NB4 (cell line): ENCODE measurements around the gene MYOM1.

Experiments
- DNase-seq: peaks from one replicate; pipeline ENCODE4 v3.0.0; 2010; ENCODE audit warnings: low read depth
- H3K4me3 ChIP-seq: one replicate; pipeline ENCODE4 v1.5.1; 2011; ENCODE audit warnings: mild to moderate bottlenecking, low read depth, low read length, moderate library complexity
- CTCF ChIP-seq: IDR thresholded peaks from one replicate; pipeline ENCODE4 v1.5.1; 2012; ENCODE audit warnings: low read depth, low read length
- MAX ChIP-seq: IDR thresholded peaks from 2 replicates; pipeline ENCODE4 v1.6.1; 2011; ENCODE audit warnings: low read depth, low read length
- MYC ChIP-seq: IDR thresholded peaks from 2 replicates; pipeline ENCODE4 v1.6.1; 2011; ENCODE audit warnings: low read depth, low read length
- POLR2A ChIP-seq: IDR thresholded peaks from 2 replicates; pipeline ENCODE4 v1.6.1; 2011; ENCODE audit warnings: mild to moderate bottlenecking; ENCODE audit not compliant: insufficient read length; ENCODE audit errors: extremely low read depth

MYOM1 gene

GRCh38 chr18:3164381-3164780, 55.4 kb downstream of the MYOM1 start:
- TF ChIP-seq POLR2A (no peak), CTCF (no peak), MYC (no peak), MAX (no peak)
- no peak overlapping the region for H3K4me3 ChIP-seq
- DNase-seq = no peak

- no peak for TF ChIP-seq CTCF
- no peak for TF ChIP-seq POLR2A
- TF ChIP-seq MAX = no peak
- TF ChIP-seq MYC = no peak
Observed at GRCh38 chr18:3163968-3164367, 55.8 kb downstream of the MYOM1 start.

GRCh38 chr18:3162181-3162580, 57.6 kb downstream of the MYOM1 start:
- no peak for DNase-seq
- H3K4me3 ChIP-seq = no peak overlapping the region
- TF ChIP-seq MYC (no peak), POLR2A (no peak), CTCF (no peak), MAX (no peak)

More at GRCh38 chr18:3163968-3164367, 55.8 kb downstream of the MYOM1 start:
- no peak for DNase-seq
- H3K4me3 ChIP-seq = no peak overlapping the region

GRCh38 chr18:3159830-3160229, 59.9 kb downstream of the MYOM1 start:
- H3K4me3 ChIP-seq = no peak overlapping the region
- TF ChIP-seq MAX (no peak), CTCF (no peak), MYC (no peak), POLR2A (no peak)
- no peak for DNase-seq

GRCh38 chr18:3157606-3158005, 62.2 kb downstream of the MYOM1 start:
- H3K4me3 ChIP-seq = no peak overlapping the region
- no peak for DNase-seq

More at GRCh38 chr18:3157606-3158005, 62.2 kb downstream of the MYOM1 start:
- TF ChIP-seq MAX = no peak
- TF ChIP-seq MYC = no peak
- no peak for TF ChIP-seq CTCF
- no peak for TF ChIP-seq POLR2A
